ENCODE results near the gene TNFAIP8L2.
"Not testable (repeated sequence)": the region's sequence is repeated elsewhere in the genome, so short reads cannot be mapped to it uniquely, and the experiment has no call there.

Gene TNFAIP8L2

DNA sequence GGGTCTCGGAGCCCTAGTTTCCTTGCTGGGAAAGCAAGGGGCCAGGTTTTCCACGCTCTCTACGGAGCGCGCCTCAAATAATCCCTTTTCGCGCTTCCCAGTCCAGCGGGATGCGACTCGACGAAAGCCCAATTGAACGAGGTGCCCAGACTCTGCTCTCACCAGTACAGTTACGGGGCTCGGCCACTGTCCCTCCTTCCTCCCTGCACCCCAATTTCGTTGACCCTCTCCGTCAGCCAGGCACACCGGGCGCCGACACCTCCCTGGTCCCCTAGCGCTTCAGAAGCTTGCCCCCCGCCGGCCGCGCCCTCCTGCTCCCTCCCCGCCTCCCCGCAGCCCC lies 10.4 kb upstream of the TNFAIP8L2 start:
- DNase-seq (ENCODE audit: low read depth in 2 of 2), result no peak

DNA sequence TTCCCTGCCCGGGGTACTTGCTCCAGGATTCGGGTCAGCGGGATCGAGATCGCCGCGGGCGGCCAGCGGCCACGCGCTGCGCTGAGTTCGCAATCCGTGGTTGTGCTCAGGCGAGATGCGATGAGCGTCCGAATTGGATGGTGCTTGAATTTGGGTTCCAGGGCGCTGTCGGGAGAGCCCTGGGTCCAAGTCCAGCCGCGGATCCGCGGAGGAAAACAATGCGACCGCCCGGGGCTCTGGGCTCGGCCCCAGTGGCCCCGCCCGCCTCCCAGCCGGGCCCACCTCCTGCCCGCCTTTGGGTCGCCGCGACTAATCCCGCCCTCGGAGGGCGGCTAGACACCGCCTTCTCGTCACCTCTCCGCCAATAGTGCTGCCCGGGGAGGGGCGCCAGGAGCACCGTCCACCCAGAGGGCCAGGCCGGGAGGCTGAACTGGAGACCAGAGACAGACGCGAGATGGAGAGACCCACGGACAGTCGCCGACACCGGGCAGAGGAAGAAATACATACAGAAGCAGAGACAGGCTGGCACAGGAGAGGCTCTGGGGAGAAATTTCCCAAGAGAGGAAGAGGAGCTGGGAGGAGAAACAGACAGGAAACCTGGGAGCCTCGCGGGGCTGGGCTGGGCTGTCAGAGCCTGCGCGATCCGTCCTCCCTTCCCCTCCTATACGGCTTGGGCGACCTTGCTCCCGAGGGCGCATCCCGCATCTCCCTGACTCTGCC lies 9.9 kb upstream of the TNFAIP8L2 start, which contains the start of gene SEMA6C:
Gene SEMA6C, minus strand, starts transcription at position 220 of the 720 bp plus-strand sequence. CDS start 4,010 bp downstream, outside the sequence.
- peak; percentile 74 for DNase-seq (ENCODE audit: low read depth in 2 of 2)

DNA sequence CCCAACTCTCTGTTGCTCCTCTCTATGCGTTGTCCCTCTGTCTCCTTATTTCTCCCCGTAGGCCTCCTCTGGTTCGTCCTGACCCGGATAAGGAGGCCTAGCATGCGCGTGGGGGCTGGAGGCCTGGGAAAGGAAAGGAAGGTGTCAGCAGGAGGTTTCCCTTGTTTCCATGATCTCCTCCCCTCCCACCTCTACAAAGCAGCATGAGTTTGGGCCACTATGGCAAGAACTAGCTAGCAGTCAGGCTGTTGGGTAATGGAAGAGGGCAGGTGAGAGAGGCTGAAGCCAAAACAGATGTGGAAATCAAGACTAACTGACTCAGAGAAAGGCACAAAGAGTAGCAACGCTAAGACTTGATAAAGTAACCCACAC lies 9.3 kb upstream of the TNFAIP8L2 start:
- DNase-seq (ENCODE audit: low read depth in 2 of 2), result no peak

DNA sequence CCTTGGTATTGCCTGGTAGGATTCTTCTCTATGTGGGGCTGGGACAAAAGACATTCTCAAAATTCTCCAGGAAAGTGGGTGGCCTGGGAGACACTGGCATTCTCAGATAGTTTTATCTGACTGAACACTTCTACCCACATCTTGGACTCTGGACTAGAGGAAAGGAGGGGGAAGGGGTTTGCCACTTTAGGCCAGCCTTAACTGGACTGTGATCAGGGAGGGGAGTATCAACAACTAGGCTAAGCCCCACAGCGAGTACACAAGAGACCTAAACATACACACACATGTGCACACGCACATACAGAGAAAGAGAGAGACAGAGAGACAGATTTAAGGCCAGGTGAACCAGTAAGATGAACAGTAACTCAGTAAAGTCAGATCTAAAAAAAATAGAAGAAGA lies 8.8 kb upstream of the TNFAIP8L2 start:
- no peak for DNase-seq (ENCODE audit: low read depth in 2 of 2)

DNA sequence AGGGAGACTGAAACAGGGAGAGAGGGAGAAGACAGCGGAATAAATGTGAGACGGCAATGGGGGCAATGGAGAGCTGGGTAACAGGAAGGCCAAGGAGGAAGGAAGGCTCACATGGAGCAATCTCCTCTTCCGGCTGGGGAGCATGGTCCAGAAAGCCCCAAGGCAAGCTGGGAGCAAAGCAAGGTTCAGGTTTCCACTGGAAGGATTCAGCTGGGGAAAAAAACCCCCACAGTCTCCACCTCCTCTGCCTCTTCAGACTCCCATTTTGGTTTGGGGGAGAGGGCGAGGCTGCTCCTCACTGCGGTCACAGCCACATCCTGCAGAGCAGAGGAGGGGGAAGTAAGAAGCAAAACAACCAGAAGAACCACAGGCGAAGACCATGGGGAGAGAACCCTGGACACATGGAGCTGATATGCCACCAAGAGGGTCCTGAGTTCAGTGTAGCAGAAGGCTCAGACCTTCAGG lies 650 bp downstream of the TNFAIP8L2 start:
- DNase-seq (ENCODE audit: low read depth in 2 of 2), result peak in 1 of 2 donors; percentile 37

DNA sequence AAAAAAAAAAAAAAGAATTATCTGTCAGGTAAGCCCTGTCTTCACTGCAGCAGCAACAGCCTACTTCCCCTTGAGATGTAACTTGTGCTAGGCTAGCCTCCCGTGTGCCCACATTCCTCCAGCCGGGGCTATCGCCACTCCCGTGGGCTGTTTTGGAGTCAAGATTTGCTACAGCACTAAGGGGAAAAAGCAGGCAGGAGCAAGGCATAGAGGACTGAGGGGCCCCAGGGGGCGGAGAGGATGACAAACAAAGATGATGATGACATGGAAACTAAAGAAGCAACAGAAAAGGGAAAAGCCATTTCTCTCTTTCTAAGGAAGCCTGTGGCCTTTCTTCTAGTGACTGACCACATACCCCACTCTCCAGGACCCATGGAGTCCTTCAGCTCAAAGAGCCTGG lies 1.9 kb downstream of the TNFAIP8L2 start:
- DNase-seq (ENCODE audit: low read depth in 2 of 2), result no peak

DNA sequence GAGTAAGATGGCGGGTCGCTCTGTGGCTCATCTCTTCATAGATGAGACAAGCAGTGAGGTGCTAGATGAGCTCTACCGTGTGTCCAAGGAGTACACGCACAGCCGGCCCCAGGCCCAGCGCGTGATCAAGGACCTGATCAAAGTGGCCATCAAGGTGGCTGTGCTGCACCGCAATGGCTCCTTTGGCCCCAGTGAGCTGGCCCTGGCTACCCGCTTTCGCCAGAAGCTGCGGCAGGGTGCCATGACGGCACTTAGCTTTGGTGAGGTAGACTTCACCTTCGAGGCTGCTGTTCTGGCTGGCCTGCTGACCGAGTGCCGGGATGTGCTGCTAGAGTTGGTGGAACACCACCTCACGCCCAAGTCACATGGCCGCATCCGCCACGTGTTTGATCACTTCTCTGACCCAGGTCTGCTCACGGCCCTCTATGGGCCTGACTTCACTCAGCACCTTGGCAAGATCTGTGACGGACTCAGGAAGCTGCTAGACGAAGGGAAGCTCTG lies 2.4 kb downstream of the TNFAIP8L2 start:
- DNase-seq (ENCODE audit: low read depth in 2 of 2), result no peak

DNA sequence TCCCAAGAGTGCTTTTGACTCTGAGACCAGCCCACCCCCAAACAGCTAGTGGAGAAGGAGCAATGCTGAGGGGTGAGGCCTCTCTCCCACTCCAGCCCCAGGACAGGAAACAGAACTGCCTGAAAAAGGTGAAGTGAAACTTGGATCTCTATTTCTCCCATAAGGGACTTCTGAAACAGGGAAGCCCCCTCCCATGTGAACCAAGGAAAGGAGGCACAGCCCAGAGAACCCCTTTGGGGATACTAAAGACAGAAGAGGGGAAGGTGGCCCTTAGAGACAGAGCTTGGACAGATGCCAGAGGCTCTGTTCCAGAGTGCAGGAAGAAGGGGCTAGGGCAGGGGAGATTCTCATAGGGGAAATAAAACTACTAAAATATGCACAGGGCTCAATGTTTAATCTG lies 2.9 kb downstream of the TNFAIP8L2 start:
- no peak for DNase-seq (ENCODE audit: low read depth in 2 of 2)

DNA sequence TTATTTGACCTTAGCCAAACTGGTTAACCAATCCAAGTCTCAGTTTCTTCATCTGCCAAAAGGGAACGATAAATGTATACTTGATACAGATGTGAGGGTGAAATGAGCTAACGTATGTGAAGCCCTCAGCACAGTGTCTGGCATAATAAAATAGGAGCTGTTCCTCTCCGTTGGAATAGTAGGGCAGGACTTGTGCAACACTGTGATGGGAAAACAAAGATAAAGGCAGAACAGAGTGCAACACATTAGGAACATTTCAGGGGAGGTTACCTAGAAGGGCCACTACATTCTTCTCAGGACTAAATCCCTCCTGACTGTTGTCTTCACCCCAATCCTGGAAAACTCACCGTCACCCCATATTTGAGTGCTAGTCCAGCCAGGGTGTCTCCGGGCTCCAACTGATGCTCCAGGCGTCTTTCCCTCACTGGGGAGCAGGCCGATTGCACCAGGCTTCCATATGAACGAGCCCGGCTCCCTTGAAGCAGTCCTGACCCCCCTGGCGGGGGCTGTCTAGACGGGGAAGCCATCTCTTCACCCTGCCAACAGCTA lies 8.4 kb downstream of the TNFAIP8L2 start:
- no peak for DNase-seq (ENCODE audit: low read depth in 2 of 2)

DNA sequence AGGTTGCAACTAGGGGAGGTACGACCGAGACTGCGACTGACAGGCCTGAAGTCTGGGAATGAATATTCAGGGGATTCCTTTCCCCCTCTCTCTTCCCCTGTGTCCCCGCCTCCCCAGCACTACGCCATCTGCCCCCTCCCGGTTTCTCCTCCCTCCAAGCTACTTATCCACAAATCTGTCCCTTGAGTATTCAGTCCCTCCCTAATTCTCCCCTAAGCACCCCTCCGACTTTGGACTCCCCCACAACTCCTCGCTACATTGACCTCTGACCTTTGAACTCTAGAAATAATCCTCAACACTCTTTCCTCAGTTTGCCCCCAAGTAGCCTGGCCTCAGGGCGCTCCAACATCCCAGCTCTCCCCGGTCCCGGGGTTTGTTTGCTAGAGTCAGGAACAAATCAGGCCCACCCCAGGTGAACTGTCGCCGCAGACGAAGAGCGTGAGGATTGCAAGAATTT lies 8.9 kb downstream of the TNFAIP8L2 start:
- no peak for DNase-seq (ENCODE audit: low read depth in 2 of 2)

DNA sequence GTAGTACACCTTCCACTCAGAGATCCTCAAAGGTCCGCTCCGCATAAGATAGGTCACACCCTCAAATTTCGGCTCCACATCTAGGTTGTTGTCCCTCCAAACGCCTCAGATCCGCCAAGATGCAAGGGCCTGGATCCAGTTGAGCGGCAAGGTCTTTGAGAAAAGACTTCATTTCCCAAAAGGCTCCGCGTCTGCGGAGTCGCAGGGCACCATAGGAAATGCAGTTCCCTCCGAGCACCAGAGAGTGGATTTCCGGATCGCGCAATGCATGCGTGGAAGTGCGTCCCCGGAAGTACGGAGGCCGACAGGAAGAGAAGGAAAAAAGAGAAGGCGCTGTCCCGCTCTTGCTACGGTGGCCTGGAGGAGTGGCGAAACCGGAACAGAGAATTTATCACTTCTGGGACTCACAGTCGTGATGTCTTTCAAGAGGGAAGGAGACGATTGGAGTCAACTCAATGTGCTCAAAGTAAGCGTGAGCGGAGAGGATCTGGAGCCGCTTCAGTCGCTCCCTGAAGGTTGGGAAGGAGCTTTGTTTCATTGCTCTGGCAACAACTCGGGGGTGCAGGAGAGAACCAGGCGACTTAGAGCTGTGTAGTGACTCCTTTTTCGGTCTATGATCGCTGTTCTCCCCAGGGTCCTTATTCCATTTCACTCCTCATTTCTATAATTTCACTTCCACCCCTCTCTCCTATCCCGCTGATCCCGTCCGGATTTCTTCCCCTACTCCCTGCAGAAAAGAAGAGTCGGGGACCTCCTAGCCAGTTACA lies 9.5 kb downstream of the TNFAIP8L2 start, which contains the start of the genes LYSMD1 and SCNM1:
Gene LYSMD1, minus strand, starts transcription at position 165 of the 767 bp plus-strand sequence. CDS start 644 bp downstream, outside the sequence.
Gene SCNM1, plus strand, starts transcription at position 407 of the 767 bp plus-strand sequence. Its CDS starts 9 bp downstream, at position 416.
- DNase-seq (ENCODE audit: low read depth in 2 of 2), result peak; percentile 87 to 92

DNA sequence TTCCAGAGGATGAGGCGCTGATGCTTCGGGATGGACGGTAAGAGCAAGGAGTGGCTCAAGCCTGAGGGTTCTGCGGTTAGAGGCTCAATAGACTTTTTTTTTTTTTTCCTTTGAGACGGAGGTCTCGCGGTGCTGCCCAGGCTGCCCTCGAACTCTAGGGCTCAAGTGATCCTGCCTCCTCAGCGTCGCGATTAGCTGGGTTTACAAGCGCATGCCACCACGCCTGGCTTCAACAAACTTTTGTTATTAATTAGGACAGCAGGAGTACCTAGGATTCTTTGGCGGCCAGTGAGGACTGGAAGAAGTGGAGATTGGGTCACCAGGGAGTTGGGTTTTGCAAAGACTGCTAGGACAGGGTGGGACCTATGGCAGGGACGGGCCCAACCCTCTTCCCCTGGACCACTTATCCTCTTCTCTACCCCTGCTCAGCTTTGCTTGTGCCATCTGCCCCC lies 10.1 kb downstream of the TNFAIP8L2 start:
- DNase-seq (ENCODE audit: low read depth in 2 of 2), result no peak

DNA sequence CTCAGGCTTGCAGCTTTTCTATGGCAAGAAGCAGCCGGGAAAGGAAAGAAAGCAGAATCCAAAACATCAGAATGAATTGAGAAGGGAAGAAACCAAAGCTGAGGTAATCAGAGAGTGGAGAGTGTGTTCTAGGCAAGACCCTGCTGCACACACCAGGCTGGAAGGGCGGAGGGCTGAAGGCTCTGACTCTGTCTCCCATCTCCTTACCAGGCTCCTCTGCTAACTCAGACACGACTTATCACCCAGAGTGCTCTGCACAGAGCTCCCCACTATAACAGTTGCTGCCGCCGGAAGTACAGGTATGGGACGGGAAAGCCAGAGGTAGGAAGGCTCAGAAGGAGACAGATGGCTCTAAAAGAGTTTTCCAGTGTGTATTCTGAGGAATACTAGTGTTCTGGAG lies 10.7 kb downstream of the TNFAIP8L2 start:
- no peak for DNase-seq (ENCODE audit: low read depth in 2 of 2)

DNA sequence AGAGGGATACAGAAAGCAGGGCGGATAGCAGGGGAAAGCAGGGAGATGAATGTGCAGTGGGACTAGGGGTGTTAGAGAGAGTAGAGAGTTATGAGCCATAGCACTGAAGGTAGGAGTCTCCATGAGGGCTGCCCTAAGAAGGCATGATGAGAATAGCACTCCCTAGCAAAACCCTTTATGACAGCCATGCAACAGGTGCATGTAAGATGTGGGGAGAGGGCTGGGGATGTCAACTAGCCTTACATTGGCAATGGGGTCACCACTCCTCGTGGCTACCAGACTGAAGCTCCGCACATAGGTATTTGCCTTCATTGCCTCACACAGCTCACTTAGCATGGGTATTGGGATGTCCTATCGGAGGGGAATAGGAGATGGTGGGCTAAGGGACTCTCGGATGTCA lies 14.7 kb downstream of the TNFAIP8L2 start:
- no peak for DNase-seq (ENCODE audit: low read depth in 2 of 2)

DNA sequence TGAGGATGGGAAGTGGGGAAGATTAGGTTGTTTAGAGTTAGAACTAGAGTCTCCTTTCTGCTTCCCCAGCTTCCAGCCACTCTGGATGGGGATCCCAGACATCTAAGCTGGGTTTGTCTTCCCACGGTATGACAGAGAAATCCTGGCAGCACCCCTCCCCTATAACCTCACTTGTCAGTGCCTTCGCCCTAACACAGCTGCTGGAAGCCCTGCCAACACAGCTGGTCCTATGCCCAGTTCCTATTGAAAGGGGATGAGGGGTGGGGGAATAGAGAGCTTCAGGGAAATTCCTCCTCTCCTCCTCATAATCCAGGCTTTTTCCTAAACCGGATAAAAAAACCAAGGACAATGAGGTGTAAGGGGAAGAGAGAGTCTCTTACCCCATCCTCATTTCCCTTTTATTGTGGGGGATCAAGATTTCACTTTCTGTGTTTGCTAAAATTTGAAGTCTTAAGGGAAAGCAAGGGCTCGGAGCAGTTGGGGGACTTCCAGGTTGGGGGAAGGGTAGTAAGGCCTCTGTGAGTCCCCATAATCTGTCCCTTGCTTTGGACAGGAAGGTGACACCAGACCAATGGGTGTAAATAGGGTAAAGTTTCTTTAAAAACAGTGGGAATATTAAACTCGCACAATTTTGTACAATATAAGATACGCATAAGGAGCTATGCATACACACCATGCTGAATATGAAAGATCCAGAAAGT lies 18.7 kb downstream of the TNFAIP8L2 start:
- no peak for DNase-seq (ENCODE audit: low read depth in 2 of 2)

DNA sequence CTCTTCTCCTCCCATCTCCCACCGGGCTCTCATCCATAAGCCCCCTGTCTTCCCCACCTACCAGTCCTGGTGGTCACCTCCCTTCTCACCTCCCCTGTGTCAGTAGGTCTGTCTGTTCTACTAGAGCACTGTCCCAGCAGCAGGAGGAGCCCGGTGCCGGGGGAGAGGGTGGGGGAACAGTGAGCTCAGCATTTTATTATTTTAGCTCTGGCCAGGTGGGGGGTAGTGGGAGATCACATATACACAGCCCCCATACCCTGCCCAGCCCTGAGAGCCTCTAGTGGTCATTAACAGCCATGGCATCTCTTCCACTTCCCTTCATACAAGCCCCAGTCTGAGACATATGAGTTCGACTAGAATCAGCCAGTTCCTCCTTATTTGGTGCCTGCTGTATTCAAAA lies 19.4 kb downstream of the TNFAIP8L2 start, which contains the start of gene TMOD4:
Gene TMOD4, minus strand, starts transcription at position 119 of the 400 bp plus-strand sequence. CDS start 1,106 bp downstream, outside the sequence.
- no peak for DNase-seq (ENCODE audit: low read depth in 2 of 2)

DNA sequence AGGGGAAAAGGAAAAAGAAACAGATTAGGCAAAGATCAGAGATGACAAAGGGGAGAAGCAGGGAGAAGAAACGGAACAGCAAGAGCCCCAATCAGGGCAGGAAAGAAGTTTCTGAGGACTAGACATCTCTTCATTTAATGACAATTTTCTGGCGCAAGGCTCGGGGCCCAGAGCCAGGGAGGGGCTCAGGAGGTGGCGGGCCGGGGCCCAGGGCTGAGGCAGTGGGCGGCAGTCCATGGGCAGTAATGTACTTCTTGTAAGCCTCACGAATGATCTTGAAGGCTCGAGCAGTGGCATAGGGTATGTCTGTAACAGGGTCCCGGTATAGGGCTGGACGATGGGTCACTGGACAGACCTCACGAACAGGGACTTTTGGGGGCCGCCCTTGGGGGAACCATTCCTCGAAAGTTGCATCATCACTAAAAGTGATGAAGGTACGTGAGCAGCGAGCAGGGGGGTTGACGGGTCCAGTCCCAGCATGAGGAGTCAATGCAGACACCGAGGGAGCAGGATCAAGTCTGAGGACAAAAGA lies 20.1 kb downstream of the TNFAIP8L2 start:
- DNase-seq (ENCODE audit: low read depth in 2 of 2), result no peak

DNA sequence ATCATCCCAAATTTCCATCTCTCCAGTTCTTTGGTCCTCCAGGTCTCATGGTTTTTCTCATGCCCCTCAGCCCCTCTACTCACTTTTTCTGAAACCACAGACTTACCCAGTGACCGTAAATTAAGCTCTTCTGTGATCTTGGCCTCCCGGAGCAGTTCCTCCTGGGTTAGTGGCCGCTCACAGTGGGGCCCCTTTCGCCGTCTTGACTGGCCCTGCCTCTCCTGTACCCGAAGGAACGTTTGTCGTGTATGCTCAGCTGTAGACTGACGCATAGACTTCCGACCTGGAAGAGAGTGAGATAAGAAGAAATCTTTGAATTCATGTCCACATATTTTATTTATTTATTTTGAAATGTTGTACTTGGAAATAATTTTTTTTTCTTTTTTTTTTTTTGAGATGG lies 27.8 kb downstream of the TNFAIP8L2 start:
- DNase-seq (ENCODE audit: low read depth in 2 of 2), result no peak

DNA sequence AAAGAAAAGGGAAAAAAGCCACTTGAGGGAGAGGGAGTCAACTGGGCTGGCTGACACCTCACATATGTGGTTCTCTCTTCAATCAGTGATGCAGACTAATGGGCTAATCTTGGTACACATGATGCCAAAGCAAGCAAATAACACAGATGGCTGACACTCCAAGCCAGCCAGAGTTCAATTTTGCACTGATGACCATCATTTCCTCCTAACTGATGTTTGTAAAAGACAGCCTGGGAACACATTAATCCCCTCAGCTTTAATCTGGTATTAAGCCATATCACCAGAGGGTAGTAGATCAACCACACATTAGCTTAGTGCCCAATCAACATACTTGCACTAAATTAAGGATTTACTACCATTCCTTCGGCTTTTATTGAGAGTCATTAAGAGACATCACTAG lies 30.8 kb downstream of the TNFAIP8L2 start:
- no peak for DNase-seq (ENCODE audit: low read depth in 2 of 2)

DNA sequence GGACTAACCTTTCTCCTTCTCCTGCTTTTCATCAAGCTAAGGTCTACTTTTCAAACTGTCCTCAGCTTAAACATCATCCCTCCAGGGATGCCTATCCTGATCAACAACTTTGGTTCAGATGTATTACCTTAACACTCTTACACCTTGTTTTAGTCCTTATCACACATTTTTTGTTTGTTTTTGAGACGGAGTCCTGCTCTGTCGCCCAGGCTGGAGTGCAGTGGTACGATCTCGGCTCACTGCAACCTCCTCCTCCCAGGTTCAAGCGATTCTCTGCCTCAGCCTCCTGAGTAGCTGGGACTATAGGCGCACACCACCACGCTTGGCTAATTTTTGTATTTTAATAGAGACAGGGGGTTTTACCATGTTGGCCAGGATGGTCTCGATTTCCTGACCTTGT lies 32.2 kb downstream of the TNFAIP8L2 start:
- DNase-seq (ENCODE audit: low read depth in 2 of 2), result not testable (repeated sequence)

All from activated CD8-positive, alpha-beta memory T cell treated with anti-CD3 and anti-CD28 coated beads for 4 hours (primary cell).